NCI-H69 (cell line): ENCODE measurements around the gene ZP3.
"Not testable (repeated sequence)": the region's sequence is repeated elsewhere in the genome, so short reads cannot be mapped to it uniquely, and the experiment has no call there.

Experiments
- DNase-seq: peaks from one replicate; lab custom pipeline; 2025; lab: John Stamatoyannopoulos, UW

ZP3 gene

DNA sequence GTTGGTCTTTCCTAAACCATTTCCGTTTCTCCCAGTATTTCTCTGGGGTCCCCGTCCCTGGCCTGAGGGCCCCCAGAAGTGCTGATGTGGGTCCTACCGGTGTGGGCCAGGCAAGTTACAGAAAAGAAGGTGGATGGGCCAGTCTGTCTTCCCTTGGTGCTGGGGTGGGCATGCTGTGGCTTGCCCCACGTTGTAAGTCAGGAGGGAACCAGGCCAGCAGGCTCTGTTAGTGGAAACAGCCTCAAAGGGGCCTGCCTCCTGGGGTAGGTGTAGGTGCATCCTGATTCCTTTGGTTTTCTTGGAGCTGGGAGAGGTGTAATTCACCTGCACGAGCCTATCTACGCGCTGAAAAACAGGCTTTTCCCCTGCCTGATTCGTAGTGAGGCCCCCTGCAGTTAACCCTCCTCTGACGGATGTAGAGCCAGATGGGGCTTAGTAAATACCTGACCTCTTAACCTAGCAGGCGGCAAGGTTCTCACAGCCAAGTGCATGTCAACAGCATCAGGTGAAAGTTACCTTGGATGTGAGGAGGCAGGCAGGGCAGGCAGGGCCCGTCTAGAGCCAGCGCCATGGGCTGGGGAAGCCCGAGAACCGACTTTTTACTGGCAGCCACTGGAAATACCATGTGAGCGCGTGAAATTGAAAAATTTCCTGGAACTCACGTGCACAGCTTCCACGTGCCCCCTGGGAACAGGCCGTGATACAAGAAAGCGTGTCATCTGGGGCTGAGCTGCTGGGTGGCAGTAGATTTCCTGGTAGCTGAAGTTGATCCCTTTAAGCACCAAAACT, 61.3 kb downstream of the ZP3 start:
- not testable (repeated sequence) for DNase-seq

DNA sequence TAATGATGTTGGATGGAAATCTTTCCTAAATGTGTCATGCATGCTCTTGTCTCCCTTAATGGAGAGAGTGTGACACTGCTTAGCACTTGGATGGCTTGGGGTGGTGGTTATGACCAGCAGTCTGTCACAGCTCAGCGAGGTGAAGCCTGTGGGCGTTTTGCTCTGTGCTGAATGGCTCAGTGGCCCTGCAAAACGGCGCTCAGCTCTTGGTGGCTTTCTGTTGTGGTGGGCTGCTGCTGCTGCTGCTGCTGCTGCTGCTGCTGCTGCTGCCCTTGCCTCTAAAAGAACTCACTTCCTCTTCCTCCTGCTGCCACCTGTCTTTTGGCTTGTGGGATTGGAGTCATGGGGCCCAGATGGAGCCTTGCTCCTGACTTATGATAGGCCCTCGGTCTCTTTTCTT, 61.9 kb downstream of the ZP3 start:
- not testable (repeated sequence) for DNase-seq

DNA sequence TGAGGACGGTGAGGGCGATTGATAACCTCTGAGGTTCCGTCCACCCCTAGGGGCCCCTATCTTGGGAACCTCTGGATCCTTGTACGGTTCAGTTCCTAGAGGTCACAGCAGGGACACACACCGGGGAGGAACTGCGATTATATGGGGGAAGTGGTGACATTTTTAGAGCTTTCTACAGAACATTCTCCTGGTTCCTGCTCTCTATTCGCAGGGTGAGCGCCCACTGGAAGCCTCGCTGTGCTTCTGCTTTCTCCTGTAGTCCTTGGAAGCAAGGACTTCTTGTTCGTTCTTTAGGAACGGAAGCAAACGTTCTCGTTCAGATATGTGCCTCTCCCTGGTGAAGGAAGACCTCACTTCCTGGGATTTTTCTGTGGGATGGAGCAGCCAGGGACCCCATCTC, 63.2 kb downstream of the ZP3 start:
- DNase-seq: not testable (repeated sequence)
